HFF-Myc (cell line): ENCODE data around the gene HEG1.

Source experiments
- DNase-seq: peaks from one replicate; pipeline ENCODE4 v3.0.0-alpha.2; 2011; ENCODE audit warnings: low read depth; ENCODE audit errors: extremely low read depth
- H3K4me3 ChIP-seq: replicated peaks from 2 replicates; pipeline ENCODE4 v1.5.1; 2011; ENCODE audit warnings: low read depth, mild to moderate bottlenecking, control low read depth, low read length
- TF ChIP-seq, protein P1 (sequence below): IDR thresholded peaks from 2 replicates; pipeline ENCODE4 v1.5.1; 2012; ENCODE audit warnings: mild to moderate bottlenecking, low read depth, low read length, control low read depth; ENCODE audit errors: missing control alignments

The HEG1 gene

DNA sequence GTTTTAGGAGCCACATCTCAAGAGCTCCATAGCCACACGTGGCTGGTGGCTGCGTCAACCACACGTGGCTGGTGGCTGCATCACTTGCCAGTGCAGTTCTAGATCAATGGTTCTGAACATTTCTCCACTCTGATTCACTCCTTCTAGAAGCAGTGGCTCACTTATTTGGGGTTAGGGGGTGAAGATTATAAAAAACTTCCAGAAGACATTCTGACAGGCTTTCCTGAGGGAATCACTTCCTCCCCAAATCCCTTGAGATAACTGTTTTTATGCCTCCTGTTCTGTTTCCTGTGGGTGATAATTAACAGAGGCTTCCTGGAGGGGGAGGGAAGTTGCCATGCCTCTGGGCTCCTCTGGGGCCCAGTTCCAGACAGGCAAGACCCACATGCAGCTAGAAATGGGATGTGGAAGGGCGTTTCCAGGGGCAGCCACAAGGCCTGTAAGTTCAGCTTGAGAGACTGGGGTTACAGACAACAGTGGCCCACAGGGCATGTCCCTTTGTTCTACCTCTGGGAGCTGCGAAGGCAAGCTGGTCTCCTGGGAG lies 23.6 kb downstream of the HEG1 start:
- TF ChIP-seq, protein P1, sequence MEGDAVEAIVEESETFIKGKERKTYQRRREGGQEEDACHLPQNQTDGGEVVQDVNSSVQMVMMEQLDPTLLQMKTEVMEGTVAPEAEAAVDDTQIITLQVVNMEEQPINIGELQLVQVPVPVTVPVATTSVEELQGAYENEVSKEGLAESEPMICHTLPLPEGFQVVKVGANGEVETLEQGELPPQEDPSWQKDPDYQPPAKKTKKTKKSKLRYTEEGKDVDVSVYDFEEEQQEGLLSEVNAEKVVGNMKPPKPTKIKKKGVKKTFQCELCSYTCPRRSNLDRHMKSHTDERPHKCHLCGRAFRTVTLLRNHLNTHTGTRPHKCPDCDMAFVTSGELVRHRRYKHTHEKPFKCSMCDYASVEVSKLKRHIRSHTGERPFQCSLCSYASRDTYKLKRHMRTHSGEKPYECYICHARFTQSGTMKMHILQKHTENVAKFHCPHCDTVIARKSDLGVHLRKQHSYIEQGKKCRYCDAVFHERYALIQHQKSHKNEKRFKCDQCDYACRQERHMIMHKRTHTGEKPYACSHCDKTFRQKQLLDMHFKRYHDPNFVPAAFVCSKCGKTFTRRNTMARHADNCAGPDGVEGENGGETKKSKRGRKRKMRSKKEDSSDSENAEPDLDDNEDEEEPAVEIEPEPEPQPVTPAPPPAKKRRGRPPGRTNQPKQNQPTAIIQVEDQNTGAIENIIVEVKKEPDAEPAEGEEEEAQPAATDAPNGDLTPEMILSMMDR: peak; percentile 3
- H3K4me3 ChIP-seq: no peak overlapping the region
- DNase-seq: no peak

GRCh38 chr3:125031544-125031943 lies 24.3 kb downstream of the HEG1 start:
- TF ChIP-seq, protein P1: no peak
- DNase-seq: no peak
- H3K4me3 ChIP-seq: no peak overlapping the region

GRCh38 chr3:125028657-125029056 lies 27.1 kb downstream of the HEG1 start:
- DNase-seq: no peak
- TF ChIP-seq, protein P1: no peak
- H3K4me3 ChIP-seq: no peak overlapping the region

- H3K4me3 ChIP-seq: no peak overlapping the region
- DNase-seq: no peak
- TF ChIP-seq, protein P1: no peak
These were observed 30.2 kb downstream of the HEG1 start for GRCh38 chr3:125025642-125026041.

GRCh38 chr3:125024817-125025216 lies 31.0 kb downstream of the HEG1 start:
- TF ChIP-seq, protein P1: no peak
- H3K4me3 ChIP-seq: no peak overlapping the region
- no peak for DNase-seq

- TF ChIP-seq, protein P1: no peak
- DNase-seq: no peak
- H3K4me3 ChIP-seq: no peak overlapping the region
These were observed 31.8 kb downstream of the HEG1 start for GRCh38 chr3:125023833-125024555.
